ENCODE measurements around the gene SGSM1. TPM values are rescaled to one million over a fixed set of nuclear protein-coding genes. Genes with fewer than 3 reads are reported as not detected.

Gene SGSM1
- total RNA-seq, 2 experiments from 2014 or later: 0.13 TPM; not detected in 1

DNA sequence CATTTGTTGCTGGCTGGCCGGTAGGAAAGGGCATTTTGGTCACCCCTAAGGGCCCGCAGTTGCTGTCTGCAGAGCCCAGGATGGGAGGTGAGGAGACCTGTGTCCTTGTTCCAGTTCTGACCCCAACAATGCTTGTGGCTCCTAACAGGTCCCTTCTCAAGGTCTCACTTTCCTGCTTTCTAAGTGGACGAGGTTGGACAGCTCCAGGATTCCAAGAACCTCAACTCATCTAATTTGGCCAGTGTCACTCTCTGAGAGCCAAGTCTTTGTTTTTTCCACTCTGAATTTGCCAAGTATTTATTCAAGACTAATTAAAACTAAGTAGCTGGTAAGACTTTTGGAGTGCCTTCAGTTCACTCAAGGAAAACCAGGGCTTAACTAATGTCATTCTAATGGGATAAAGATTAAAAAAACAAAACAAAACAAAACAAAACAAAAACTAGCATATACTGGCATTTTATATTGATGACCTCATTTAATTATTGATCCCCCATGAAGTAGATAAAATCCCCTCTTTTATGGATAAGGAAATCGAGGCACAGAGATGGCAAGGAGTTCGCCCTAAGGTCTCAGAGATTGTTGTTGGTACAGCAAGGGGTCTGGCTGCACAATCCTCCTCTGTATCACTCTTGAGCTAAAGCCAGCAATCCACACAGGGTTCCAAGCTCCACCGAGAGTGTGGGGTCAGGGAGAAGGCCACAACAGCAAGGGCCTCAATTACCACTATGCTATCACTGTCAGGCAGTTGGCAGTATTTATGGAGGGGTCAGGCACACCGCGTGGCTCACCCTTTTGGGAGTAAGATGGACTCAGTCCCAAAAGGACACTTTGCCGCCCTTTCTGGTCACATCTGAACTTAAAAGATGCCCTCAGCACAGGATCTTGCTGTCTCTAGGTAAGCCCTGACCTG lies 8.1 kb downstream of the SGSM1 start:
- CTCF ChIA-PET: interaction anchor here (1.3 to 4.2 kb wide), 2 partner anchors 11 to 245 kb away, joined by 3 to 28 read pairs; no protein-coding TSS in a partner anchor
- peaks cover 6% of the 10 kb centered on the region for H3K4me1 Mint-ChIP-seq (ENCODE audit: low read depth)
- H3K9me3 Mint-ChIP-seq: peaks cover 9% of the 10 kb centered on the region
- H3K27me3 Mint-ChIP-seq: no peaks in the 10 kb centered on the region
- TF ChIP-seq, protein P1, sequence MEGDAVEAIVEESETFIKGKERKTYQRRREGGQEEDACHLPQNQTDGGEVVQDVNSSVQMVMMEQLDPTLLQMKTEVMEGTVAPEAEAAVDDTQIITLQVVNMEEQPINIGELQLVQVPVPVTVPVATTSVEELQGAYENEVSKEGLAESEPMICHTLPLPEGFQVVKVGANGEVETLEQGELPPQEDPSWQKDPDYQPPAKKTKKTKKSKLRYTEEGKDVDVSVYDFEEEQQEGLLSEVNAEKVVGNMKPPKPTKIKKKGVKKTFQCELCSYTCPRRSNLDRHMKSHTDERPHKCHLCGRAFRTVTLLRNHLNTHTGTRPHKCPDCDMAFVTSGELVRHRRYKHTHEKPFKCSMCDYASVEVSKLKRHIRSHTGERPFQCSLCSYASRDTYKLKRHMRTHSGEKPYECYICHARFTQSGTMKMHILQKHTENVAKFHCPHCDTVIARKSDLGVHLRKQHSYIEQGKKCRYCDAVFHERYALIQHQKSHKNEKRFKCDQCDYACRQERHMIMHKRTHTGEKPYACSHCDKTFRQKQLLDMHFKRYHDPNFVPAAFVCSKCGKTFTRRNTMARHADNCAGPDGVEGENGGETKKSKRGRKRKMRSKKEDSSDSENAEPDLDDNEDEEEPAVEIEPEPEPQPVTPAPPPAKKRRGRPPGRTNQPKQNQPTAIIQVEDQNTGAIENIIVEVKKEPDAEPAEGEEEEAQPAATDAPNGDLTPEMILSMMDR (IDR thresholded peaks at IDR 0.05): no peak
- intact Hi-C loops (cut with micrococcal nuclease): no loop called here
- peaks cover 6% of the 10 kb centered on the region for H3K36me3 Mint-ChIP-seq (ENCODE audit: low read depth)
- POLR2A ChIA-PET: no interaction called here
- no peak overlapping the region for H3K4me3 Mint-ChIP-seq
- ATAC-seq (no peak), DNase-seq (no peak)
- no peak overlapping the region for H3K27ac Mint-ChIP-seq

DNA sequence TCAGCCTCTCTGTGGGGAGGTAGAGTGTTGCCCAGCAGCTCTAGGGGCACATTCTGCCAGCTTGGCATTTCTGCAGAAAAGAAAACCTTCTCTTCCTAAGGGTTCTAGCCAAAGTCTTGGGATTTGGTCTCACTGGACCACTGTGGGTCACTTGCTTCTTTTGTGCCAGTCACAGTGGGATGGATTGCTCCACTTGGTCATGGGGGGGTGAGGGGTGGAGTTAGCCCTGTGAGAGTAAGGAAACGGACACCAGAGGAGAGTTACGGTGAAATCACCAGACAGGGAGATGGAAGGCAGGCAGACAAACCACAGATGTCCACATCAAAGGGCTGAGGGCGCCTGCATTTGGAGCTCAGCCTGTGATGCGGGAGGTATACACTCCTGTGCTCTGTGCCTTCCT lies 10.8 kb downstream of the SGSM1 start:
- ATAC-seq: no peak
- CTCF ChIA-PET: no interaction called here

DNA sequence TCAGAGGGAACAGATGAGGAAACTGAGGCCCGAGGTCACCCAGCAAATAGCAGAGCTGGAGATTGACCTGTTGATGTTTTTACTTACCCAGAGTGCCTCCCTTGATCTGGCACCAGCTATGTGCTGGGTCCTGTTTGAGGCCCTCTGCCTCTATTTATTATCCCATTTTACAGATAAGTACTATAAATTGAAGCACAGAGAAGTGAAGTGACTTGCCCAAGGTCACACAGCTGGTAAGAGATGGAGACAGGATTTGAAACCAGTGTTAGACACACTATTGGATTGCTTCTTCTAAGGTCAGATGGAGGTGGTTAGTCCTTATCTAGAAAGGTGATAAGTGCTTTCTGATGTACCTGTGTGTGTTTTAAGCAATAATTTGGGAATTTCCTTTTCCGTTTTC lies 13.5 kb downstream of the SGSM1 start:
- ATAC-seq: no peak
- no peak overlapping the region for H3K27ac Mint-ChIP-seq
- TF ChIP-seq, protein P1 (IDR thresholded peaks at IDR 0.05): no peak
- ChIA-PET POLR2A (no interaction called here), CTCF (interaction anchor here (1.1 kb wide), 1 partner anchor 31 kb away, joined by 5 read pairs; no protein-coding TSS in a partner anchor)
- no peaks in the 10 kb centered on the region for H3K4me1 Mint-ChIP-seq (ENCODE audit: low read depth)
- H3K36me3 Mint-ChIP-seq (ENCODE audit: low read depth): peaks cover 6% of the 10 kb centered on the region
- no peak overlapping the region for H3K4me3 Mint-ChIP-seq
- peaks cover 9% of the 10 kb centered on the region for H3K9me3 Mint-ChIP-seq
- no peaks in the 10 kb centered on the region for H3K27me3 Mint-ChIP-seq
- DNase-seq: no peak
- intact Hi-C loops (cut with micrococcal nuclease): no loop called here

More for the DNA sequence above, 10.8 kb downstream of the SGSM1 start:
- H3K4me1 Mint-ChIP-seq (ENCODE audit: low read depth): no peaks in the 10 kb centered on the region
- intact Hi-C loops (cut with micrococcal nuclease): no loop called here
- POLR2A ChIA-PET: no interaction called here
- no peak for DNase-seq
- peaks cover 6% of the 10 kb centered on the region for H3K36me3 Mint-ChIP-seq (ENCODE audit: low read depth)
- H3K27ac Mint-ChIP-seq: no peak overlapping the region
- no peaks in the 10 kb centered on the region for H3K27me3 Mint-ChIP-seq
- peaks cover 9% of the 10 kb centered on the region for H3K9me3 Mint-ChIP-seq
- TF ChIP-seq, protein P1 (IDR thresholded peaks at IDR 0.05): no peak
- no peak overlapping the region for H3K4me3 Mint-ChIP-seq

DNA sequence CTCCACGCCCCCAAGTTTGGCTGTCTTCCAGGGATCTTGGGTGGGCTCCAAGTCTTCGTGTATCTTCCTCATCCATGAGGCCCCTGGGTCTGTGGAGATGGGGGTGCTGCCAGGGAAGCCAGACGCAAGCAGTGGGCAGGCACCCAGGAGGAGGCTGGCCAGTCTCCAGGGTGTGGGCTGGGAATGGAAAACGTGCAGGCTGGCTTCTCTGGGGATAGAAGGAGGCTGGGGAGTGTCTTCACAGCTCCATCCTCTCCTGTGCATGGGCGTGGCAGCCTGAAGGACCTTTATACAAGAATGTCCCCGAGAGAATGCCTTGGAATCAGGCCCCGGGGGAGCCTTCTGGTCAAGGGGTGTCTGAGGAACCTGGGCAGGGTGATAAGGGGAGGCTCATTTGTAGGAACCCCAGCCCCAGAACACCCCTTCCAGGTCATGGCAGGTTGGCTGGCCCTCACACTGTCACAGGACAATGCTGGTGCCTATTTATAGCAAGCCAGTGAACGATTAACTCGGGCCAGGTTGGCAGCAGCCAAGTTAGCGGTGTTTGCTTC lies 14.0 kb downstream of the SGSM1 start:
- TF ChIP-seq, protein P1 (IDR thresholded peaks at IDR 0.05): no peak
- intact Hi-C loops (cut with micrococcal nuclease): no loop called here
- Mint-ChIP-seq H3K9me3 (peaks cover 8% of the 10 kb centered on the region), H3K4me3 (no peak overlapping the region), H3K4me1 (ENCODE audit: low read depth) (no peaks in the 10 kb centered on the region), H3K36me3 (ENCODE audit: low read depth) (peaks cover 5% of the 10 kb centered on the region), H3K27ac (no peak overlapping the region), H3K27me3 (no peaks in the 10 kb centered on the region)
- ChIA-PET CTCF (interaction anchor here (1.1 kb wide), 1 partner anchor 30 kb away, joined by 5 read pairs; no protein-coding TSS in a partner anchor), POLR2A (no interaction called here)
- no peak for DNase-seq
- ATAC-seq: no peak

DNA sequence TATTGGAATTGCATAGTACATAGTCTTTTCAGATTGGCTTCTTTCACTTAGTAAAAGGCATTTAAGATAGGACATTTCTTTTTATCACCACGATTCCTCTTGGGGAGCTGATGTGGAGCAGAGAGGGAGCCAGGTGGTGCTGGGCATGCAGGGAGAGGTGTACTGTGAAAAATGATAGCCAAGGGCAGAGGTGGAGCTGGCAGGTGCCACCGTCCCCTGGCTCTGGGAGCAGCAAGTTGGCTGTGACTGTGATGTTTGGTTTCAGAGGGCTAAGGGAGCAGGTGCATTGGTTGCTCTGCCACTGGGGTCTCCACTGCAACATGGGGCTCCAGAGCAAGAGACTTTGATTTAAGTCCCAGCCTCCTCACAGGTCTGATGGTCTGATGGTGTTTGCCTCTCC lies 16.5 kb downstream of the SGSM1 start:
- no peaks in the 10 kb centered on the region for H3K36me3 Mint-ChIP-seq (ENCODE audit: low read depth)
- DNase-seq: no peak
- no peaks in the 10 kb centered on the region for H3K9me3 Mint-ChIP-seq
- ChIA-PET CTCF (no interaction called here), POLR2A (no interaction called here)
- no peak for ATAC-seq
- H3K4me3 Mint-ChIP-seq: no peak overlapping the region
- intact Hi-C loops (cut with micrococcal nuclease): no loop called here
- no peaks in the 10 kb centered on the region for H3K4me1 Mint-ChIP-seq (ENCODE audit: low read depth)
- TF ChIP-seq, protein P1 (IDR thresholded peaks at IDR 0.05): no peak
- H3K27me3 Mint-ChIP-seq: no peaks in the 10 kb centered on the region
- H3K27ac Mint-ChIP-seq: no peak overlapping the region

Measured in activated CD8-positive, alpha-beta T cell treated with anti-CD3 and anti-CD28 coated beads for 36 hours (primary cell).